ENCODE data around the gene CCDC148. TPM values are rescaled to one million over a fixed set of nuclear protein-coding genes. Genes with fewer than 3 reads are reported as not detected.

Gene CCDC148
- total RNA-seq, 1 donor from 2014 or later = 0.36 TPM

DNA sequence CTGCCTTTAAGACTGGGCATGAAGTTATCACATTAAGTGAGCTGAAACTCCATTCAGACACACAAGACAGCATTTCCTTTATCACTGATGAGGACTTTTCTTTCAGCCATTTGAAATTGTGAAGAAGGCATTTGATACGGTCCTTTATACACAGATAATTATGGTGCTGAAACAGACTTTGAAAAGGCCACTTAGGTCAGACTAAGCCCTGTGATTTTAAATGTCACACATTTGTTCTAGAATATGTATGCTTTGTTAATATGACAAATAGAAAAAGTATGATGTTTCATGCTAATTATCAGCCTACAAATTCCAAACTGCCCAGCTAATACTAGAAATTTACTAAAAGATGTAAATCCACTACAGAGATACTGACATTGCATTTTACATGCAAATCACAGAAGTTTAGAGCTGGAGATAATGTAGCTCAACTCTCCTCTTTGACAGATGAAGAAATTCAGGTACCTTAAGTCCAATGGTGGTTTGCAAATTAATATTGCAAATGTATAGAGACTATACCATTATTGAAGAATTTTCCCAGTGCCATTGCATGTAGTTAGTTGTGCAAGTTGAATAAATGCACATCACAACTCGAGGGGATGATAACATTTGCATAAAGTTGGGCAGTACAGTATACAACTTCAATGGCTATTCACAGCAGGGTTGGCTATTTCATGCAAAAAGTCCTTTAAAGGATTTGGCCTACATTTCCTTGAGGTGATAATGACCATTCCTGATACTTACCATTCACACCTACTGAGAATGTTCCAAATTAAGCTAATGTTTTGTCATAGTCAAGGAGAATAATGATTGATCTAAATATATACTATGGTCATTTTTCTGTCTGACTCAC, 179.7 kb downstream of the CCDC148 start:
- intact Hi-C loops (cut with micrococcal nuclease) = no loop called here
- no peaks in the 10 kb centered on the region for H3K27me3 Mint-ChIP-seq (ENCODE audit: insufficient read depth)
- H3K4me1 Mint-ChIP-seq (ENCODE audit: low read depth) = no peaks in the 10 kb centered on the region
- H3K36me3 Mint-ChIP-seq (ENCODE audit: low read depth) = no peaks in the 10 kb centered on the region
- H3K9me3 Mint-ChIP-seq = no peaks in the 10 kb centered on the region
- no peak overlapping the region for H3K27ac Mint-ChIP-seq
- no peak for DNase-seq (ENCODE audit: low spot score)
- no peak overlapping the region for H3K4me3 Mint-ChIP-seq

DNA sequence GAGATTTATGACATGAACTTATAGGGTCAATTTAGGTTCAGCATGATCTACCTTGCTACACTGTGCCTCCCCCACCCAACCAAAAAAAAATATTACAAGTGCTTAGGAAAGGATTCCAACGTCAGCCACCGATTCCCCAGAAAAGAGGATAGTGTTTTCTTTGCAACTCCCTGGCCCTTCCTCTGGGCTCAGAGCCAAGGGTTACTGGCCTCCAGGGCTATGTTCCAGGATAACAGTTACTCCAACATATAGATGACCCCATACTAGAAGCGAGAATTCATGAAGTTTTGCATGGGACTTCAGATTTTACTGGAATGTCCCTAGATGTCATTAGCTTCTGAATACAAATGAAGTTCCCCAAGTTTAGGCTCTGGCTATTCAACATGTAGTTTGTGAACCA, 182.8 kb downstream of the CCDC148 start:
- H3K4me1 Mint-ChIP-seq (ENCODE audit: low read depth) = no peaks in the 10 kb centered on the region

DNA sequence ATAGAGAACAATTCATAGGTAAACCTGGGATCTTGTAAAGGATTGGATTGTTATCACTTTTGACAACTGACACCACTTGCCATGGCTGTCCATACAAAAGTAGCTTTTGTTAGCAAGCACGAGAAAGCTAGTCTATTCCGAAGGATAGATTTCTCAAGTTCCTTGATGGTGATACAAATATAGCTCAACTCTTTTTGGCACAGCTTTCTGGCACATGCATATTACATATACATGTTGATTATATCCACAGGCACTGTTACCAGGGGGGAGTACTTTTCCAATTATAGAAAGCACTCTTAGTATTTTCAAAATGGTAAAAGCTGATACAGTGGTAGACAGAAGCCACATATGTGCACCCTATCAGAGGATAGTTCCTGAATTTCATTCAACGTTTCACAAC, 186.0 kb downstream of the CCDC148 start:
- no peaks in the 10 kb centered on the region for H3K36me3 Mint-ChIP-seq (ENCODE audit: low read depth)
- intact Hi-C loops (cut with micrococcal nuclease) = no loop called here
- no peaks in the 10 kb centered on the region for H3K4me1 Mint-ChIP-seq (ENCODE audit: low read depth)
- no peak overlapping the region for H3K4me3 Mint-ChIP-seq
- no peak for DNase-seq (ENCODE audit: low spot score)
- no peaks in the 10 kb centered on the region for H3K27me3 Mint-ChIP-seq (ENCODE audit: insufficient read depth)
- H3K27ac Mint-ChIP-seq = no peak overlapping the region
- no peaks in the 10 kb centered on the region for H3K9me3 Mint-ChIP-seq

More for the DNA sequence above, 182.8 kb downstream of the CCDC148 start:
- H3K9me3 Mint-ChIP-seq = no peaks in the 10 kb centered on the region
- no peaks in the 10 kb centered on the region for H3K27me3 Mint-ChIP-seq (ENCODE audit: insufficient read depth)
- intact Hi-C loops (cut with micrococcal nuclease) = no loop called here
- no peaks in the 10 kb centered on the region for H3K36me3 Mint-ChIP-seq (ENCODE audit: low read depth)
- no peak for DNase-seq (ENCODE audit: low spot score)
- H3K27ac Mint-ChIP-seq = no peak overlapping the region
- no peak overlapping the region for H3K4me3 Mint-ChIP-seq

DNA sequence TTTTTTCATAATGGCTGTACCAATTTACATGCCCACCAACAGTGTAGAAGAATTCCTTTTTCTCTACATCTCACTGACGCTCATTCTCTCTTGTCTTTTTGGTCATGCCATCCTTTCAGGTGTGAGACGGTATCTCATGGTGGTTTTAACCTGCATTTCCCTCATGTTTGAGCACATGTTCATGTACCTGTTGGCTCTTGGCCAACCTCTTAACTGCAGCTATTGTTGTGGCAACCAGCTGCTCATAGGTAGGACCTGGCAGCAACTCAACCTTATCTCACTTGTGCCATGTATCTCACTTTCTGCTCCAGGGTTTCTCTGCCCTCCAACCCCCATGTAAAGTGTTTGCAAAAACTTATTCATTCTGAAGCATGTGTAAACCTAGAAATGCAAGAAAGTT, 187.4 kb downstream of the CCDC148 start:
- H3K9me3 Mint-ChIP-seq = no peaks in the 10 kb centered on the region
- DNase-seq (ENCODE audit: low spot score) = no peak
- no peak overlapping the region for H3K4me3 Mint-ChIP-seq
- intact Hi-C loops (cut with micrococcal nuclease) = no loop called here
- H3K36me3 Mint-ChIP-seq (ENCODE audit: low read depth) = no peaks in the 10 kb centered on the region
- no peak overlapping the region for H3K27ac Mint-ChIP-seq
- no peaks in the 10 kb centered on the region for H3K27me3 Mint-ChIP-seq (ENCODE audit: insufficient read depth)
- H3K4me1 Mint-ChIP-seq (ENCODE audit: low read depth) = no peaks in the 10 kb centered on the region

DNA sequence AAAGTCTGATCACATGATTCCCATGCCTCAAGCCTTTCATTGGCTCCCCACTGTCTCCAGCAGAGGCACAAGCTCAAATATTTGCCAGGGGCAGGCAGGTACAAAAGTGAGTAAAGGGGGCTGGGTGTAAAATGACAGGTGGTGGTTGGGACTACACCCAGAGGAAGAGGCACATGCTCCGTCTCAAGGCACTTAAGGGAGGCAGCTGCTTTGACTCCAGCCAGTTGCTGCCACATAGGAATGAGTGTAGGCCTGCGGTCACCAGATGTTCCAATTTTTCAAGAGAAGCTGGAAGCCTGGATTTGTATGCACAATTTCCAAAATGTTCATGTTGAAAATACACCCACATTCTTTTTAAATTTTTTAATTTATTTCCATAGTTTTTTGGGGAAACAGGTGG, 190.4 kb downstream of the CCDC148 start:
- Mint-ChIP-seq H3K4me3 (no peak overlapping the region), H3K9me3 (no peaks in the 10 kb centered on the region), H3K36me3 (ENCODE audit: low read depth) (no peaks in the 10 kb centered on the region), H3K27me3 (ENCODE audit: insufficient read depth) (no peaks in the 10 kb centered on the region), H3K27ac (no peak overlapping the region), H3K4me1 (ENCODE audit: low read depth) (no peaks in the 10 kb centered on the region)
- intact Hi-C loops (cut with micrococcal nuclease) = no loop called here
- no peak for DNase-seq (ENCODE audit: low spot score)

DNA sequence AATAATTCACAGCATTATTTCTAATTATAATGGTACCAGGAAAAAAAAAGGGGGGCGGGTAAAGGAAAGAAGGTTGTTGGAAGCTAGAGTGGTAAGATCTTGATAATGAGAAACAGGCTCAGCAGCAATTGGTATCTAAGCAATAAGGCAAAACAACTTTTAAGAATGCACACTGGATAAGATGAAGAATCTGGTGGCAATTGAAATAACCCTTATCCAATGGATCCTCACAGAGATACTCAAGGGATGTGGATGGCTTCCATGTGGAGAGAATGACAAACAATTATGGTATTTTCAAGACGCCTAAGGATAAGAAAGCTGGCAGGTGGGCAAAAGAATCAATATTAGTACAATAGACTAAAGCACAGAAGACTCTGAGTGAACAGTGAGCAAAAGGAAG, 201.3 kb downstream of the CCDC148 start:
- H3K36me3 Mint-ChIP-seq (ENCODE audit: low read depth) = no peaks in the 10 kb centered on the region
- no peak overlapping the region for H3K27ac Mint-ChIP-seq
- intact Hi-C loops (cut with micrococcal nuclease) = no loop called here
- no peak overlapping the region for H3K4me3 Mint-ChIP-seq
- DNase-seq (ENCODE audit: low spot score) = no peak
- H3K9me3 Mint-ChIP-seq = no peaks in the 10 kb centered on the region
- no peaks in the 10 kb centered on the region for H3K4me1 Mint-ChIP-seq (ENCODE audit: low read depth)
- peaks cover 8% of the 10 kb centered on the region for H3K27me3 Mint-ChIP-seq (ENCODE audit: insufficient read depth)

DNA sequence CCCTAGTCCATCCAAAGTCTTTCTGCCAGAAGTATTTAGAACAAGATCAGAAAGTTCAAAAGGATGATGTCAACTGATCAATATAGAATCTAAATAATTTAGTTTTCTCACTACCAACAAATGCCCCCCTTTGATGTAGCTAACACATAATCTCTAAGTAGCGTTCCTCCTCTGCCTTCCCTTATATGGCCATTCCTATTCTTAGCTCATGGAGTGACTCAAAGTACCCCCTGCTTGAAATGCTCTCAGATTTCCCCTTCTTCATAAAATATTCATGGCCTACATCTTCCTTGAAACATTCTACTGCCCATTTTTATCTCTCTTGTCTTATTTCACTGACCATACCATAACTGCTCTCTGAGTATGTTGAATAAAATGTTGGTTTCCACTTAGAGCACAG, 203.4 kb downstream of the CCDC148 start:
- Mint-ChIP-seq H3K4me3 (no peak overlapping the region), H3K4me1 (ENCODE audit: low read depth) (no peaks in the 10 kb centered on the region), H3K27me3 (ENCODE audit: insufficient read depth) (peaks cover 10% of the 10 kb centered on the region), H3K36me3 (ENCODE audit: low read depth) (no peaks in the 10 kb centered on the region), H3K27ac (no peak overlapping the region), H3K9me3 (no peaks in the 10 kb centered on the region)
- intact Hi-C loops (cut with micrococcal nuclease) = no loop called here
- DNase-seq (ENCODE audit: low spot score) = no peak

DNA sequence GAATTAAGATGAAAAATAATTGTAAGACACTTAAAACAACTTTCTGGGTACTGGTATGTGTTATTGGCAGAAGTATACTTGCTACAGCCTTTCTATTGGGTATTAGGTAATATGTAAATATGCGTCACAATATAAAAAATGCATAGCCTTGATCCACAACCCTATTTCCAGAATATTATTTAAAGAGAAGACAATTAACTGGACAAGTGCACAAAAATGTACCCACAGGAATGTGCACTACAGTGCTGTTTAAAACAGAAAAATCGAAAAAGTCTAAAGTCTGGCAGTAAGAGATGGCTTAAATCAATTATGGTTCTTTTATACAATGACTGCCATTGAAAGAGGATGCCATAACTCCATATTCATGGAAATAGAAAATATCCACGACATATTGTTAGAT, 205.2 kb downstream of the CCDC148 start:
- no peak for DNase-seq (ENCODE audit: low spot score)
- H3K9me3 Mint-ChIP-seq = no peaks in the 10 kb centered on the region

DNA sequence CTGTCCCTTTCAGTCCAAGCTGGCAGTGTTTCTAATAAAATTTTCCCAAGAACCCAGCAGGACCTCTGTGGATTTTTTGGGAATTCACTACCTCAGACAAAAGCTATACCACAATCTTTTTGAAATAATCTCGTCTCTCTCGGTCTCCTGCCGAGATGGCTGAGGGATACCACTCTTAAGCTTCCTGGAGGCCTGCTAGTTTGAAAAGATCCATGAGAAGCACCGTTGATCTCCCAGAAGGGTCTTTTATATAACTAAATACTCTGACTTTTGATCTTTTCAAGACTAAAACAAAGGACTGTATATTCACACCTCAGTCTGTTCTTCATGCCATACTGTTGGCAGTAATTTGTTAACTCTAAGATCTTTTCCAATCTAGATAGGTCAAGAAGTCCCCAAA, 213.2 kb downstream of the CCDC148 start:
- intact Hi-C loops (cut with micrococcal nuclease) = no loop called here
- Mint-ChIP-seq H3K27me3 (ENCODE audit: insufficient read depth) (no peaks in the 10 kb centered on the region), H3K36me3 (ENCODE audit: low read depth) (no peaks in the 10 kb centered on the region), H3K4me1 (ENCODE audit: low read depth) (no peaks in the 10 kb centered on the region), H3K4me3 (no peak overlapping the region), H3K27ac (no peak overlapping the region), H3K9me3 (no peaks in the 10 kb centered on the region)
- DNase-seq (ENCODE audit: low spot score) = no peak

More for the DNA sequence above, 205.2 kb downstream of the CCDC148 start:
- H3K27ac Mint-ChIP-seq = no peak overlapping the region
- peaks cover 5% of the 10 kb centered on the region for H3K27me3 Mint-ChIP-seq (ENCODE audit: insufficient read depth)
- no peak overlapping the region for H3K4me3 Mint-ChIP-seq
- intact Hi-C loops (cut with micrococcal nuclease) = no loop called here
- no peaks in the 10 kb centered on the region for H3K4me1 Mint-ChIP-seq (ENCODE audit: low read depth)
- H3K36me3 Mint-ChIP-seq (ENCODE audit: low read depth) = no peaks in the 10 kb centered on the region

DNA sequence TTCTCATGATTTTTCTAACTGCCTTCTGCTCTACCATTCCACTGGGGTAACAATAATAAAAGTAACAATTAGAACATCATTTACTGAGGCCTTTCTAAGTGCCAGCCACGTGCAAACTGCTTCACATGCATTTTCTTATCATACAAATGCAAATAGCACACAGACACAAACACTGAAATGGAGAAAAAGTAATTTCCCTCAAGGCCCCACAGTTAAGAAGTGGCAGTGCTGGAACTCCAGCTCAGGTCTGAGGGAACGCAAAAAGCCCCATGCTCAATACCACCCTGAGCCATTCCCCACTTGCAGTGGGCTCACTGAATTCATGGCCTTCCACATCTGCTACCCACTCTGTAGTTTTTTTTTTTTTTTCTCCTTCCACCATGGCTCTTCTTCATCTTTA, 214.3 kb downstream of the CCDC148 start:
- intact Hi-C loops (cut with micrococcal nuclease) = no loop called here
- no peak for DNase-seq (ENCODE audit: low spot score)
- Mint-ChIP-seq H3K4me1 (ENCODE audit: low read depth) (no peaks in the 10 kb centered on the region), H3K27ac (no peak overlapping the region), H3K9me3 (no peaks in the 10 kb centered on the region), H3K4me3 (no peak overlapping the region), H3K36me3 (ENCODE audit: low read depth) (no peaks in the 10 kb centered on the region), H3K27me3 (ENCODE audit: insufficient read depth) (no peaks in the 10 kb centered on the region)

DNA sequence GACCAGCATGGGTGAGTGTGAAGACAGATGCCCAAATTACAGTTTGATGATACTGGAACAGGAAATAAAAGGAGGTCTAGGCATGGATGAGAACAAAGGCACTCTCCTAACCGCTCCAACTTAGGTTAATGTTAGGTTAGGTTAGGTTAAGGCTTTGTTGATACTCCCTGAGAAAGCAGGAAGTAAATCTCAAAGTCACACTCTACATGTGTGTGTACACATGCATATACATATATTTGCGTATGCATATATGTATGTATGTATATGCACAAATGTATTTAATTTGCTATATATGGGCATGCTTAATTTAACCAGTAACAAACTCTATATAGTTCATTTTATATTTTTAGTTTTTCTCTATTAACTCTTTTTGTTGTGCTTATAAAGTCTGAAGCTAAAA, 215.6 kb downstream of the CCDC148 start:
- Mint-ChIP-seq H3K36me3 (ENCODE audit: low read depth) (no peaks in the 10 kb centered on the region), H3K27me3 (ENCODE audit: insufficient read depth) (no peaks in the 10 kb centered on the region)

DNA sequence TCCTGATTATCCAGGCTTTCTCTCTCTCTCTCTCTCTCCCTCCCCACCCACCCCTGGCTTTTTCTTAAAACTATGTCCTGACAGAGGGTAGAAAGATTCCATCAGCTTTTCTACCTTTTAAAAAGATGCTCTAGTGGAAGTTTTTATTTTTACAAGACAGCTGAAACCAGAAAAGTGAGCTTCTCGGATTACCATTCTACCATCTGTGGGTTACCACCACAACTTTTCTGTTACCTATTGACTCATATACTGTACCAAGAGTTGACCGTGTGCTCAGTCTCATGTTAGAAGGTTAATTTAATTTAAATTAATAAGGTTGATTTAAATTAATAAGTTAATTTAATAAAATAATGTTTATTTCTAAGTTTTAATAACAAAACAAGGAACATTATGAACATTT, 217.3 kb downstream of the CCDC148 start:
- no peak for DNase-seq (ENCODE audit: low spot score)
- Mint-ChIP-seq H3K36me3 (ENCODE audit: low read depth) (no peaks in the 10 kb centered on the region), H3K27me3 (ENCODE audit: insufficient read depth) (peaks cover 4% of the 10 kb centered on the region), H3K27ac (no peak overlapping the region), H3K9me3 (no peaks in the 10 kb centered on the region), H3K4me1 (ENCODE audit: low read depth) (no peaks in the 10 kb centered on the region), H3K4me3 (no peak overlapping the region)
- intact Hi-C loops (cut with micrococcal nuclease) = no loop called here

More for the DNA sequence above, 215.6 kb downstream of the CCDC148 start:
- Mint-ChIP-seq H3K4me1 (ENCODE audit: low read depth) (no peaks in the 10 kb centered on the region), H3K27ac (no peak overlapping the region), H3K4me3 (no peak overlapping the region), H3K9me3 (no peaks in the 10 kb centered on the region)
- intact Hi-C loops (cut with micrococcal nuclease) = no loop called here
- DNase-seq (ENCODE audit: low spot score) = no peak

DNA sequence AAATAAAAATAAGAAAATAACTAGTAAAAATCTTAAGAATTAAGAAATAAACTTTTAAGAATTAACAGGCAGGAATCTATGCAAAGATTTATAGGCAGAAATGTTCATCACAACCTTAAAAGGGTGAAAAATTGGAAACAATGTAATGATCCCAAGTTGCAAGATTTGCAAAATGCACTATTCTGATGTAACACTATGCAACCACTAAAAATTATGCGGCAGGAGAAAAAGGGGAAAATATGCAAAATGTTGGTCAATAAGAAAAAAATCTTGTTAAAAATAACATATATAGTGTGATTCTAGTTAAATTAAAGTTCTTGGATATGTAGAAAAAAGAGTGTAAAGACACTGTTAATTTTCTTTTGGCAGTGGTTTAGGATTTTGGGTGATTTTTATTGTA, 222.1 kb downstream of the CCDC148 start:
- Mint-ChIP-seq H3K4me1 (ENCODE audit: low read depth) (no peaks in the 10 kb centered on the region), H3K4me3 (no peak overlapping the region), H3K27ac (no peak overlapping the region), H3K27me3 (ENCODE audit: insufficient read depth) (peaks cover 4% of the 10 kb centered on the region), H3K9me3 (no peaks in the 10 kb centered on the region), H3K36me3 (ENCODE audit: low read depth) (no peaks in the 10 kb centered on the region)
- intact Hi-C loops (cut with micrococcal nuclease) = no loop called here
- no peak for DNase-seq (ENCODE audit: low spot score)

DNA sequence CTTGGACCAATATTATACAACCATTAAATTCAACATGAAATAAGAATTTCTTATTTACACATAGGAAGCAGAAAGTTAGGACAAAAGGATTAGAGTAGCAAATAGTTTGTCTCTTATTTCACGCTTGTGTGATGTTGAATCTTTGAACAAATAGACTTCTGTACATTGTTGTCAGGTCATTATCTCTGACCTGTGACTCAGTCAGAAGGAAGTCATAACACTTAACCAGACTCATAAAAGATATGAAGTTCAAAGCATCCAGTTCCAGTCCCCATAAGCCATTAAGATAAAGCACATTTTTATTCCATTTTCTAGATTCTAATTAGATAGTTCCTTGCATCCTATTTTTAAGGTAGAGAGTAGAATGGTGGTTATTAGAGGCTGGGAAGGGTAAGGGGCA, 224.1 kb downstream of the CCDC148 start:
- no peaks in the 10 kb centered on the region for H3K9me3 Mint-ChIP-seq
- no peak overlapping the region for H3K4me3 Mint-ChIP-seq
- intact Hi-C loops (cut with micrococcal nuclease) = no loop called here
- peaks cover 4% of the 10 kb centered on the region for H3K27me3 Mint-ChIP-seq (ENCODE audit: insufficient read depth)
- H3K27ac Mint-ChIP-seq = no peak overlapping the region
- no peaks in the 10 kb centered on the region for H3K4me1 Mint-ChIP-seq (ENCODE audit: low read depth)
- no peak for DNase-seq (ENCODE audit: low spot score)
- H3K36me3 Mint-ChIP-seq (ENCODE audit: low read depth) = no peaks in the 10 kb centered on the region

All from activated T-helper 1 cell treated with anti-CD3 and anti-CD28 coated beads, Interleukin-12 subunit alpha, Interleukin-12 subunit beta, Interleukin-2, Interleukin-4 antibody, amounts not matched to agents 30 ng/mL and 10 ng/mL and 1 ng/mL, durations not matched to agents 14 hours and 24 hours and 36 hours (primary cell).